ENCODE measurements around the gene CADPS. TPM values are rescaled to one million over a fixed set of nuclear protein-coding genes. Genes with fewer than 3 reads are reported as not detected.

Gene CADPS
- total and polyA plus RNA-seq, 4 donors, result 0.13 to 3.6 (median 0.49) TPM

- peaks cover 0 to 3% (median 0%) of the 10 kb centered on the region in 4 donors for H3K36me3 ChIP-seq (ENCODE audit: control insufficient read depth in 4 of 4, insufficient read depth in 4 of 4, low read length in 4 of 4)
- no peaks in the 10 kb centered on the region for H3K9me3 ChIP-seq (ENCODE audit: control insufficient read depth in 4 of 4, insufficient read depth in 3 of 4, low read length in 3 of 4)
- ATAC-seq (ENCODE audit: insufficient read depth, low FRiP score) (no peak), DNase-seq (peak in 1 of 3 donors; percentile 3)
- no peak overlapping the region for H3K9ac ChIP-seq (ENCODE audit: insufficient read depth in 1 of 2, low read length in 2 of 2)
- peaks cover 0 to 3% (median 0%) of the 10 kb centered on the region in 5 donors for H3K4me1 ChIP-seq (ENCODE audit: control insufficient read depth in 5 of 5, insufficient read depth in 5 of 5, low read length in 5 of 5)
- peaks cover 0 to 4% (median 0%) of the 10 kb centered on the region in 3 donors for H3K27me3 ChIP-seq (ENCODE audit: control insufficient read depth in 3 of 3, insufficient read depth in 3 of 3, low read length in 2 of 3)
- no peak overlapping the region for H3K4me3 ChIP-seq
- no peak overlapping the region for H3K27ac ChIP-seq (ENCODE audit: low read depth in 1 of 2, low read length in 1 of 2)
- 64 to 73% methylated on average over 8 of the region's 8 CpGs for WGBS, 2 donors
- TF ChIP-seq, protein P1, sequence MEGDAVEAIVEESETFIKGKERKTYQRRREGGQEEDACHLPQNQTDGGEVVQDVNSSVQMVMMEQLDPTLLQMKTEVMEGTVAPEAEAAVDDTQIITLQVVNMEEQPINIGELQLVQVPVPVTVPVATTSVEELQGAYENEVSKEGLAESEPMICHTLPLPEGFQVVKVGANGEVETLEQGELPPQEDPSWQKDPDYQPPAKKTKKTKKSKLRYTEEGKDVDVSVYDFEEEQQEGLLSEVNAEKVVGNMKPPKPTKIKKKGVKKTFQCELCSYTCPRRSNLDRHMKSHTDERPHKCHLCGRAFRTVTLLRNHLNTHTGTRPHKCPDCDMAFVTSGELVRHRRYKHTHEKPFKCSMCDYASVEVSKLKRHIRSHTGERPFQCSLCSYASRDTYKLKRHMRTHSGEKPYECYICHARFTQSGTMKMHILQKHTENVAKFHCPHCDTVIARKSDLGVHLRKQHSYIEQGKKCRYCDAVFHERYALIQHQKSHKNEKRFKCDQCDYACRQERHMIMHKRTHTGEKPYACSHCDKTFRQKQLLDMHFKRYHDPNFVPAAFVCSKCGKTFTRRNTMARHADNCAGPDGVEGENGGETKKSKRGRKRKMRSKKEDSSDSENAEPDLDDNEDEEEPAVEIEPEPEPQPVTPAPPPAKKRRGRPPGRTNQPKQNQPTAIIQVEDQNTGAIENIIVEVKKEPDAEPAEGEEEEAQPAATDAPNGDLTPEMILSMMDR (IDR thresholded peaks at IDR 0.05; ENCODE audit: control extremely low read depth, extremely low read depth), result no peak
Measured at GRCh38 chr3:62502315-62503300, 372.6 kb downstream of the CADPS start.

- peaks cover 0 to 3% (median 0%) of the 10 kb centered on the region in 4 donors for H3K36me3 ChIP-seq (ENCODE audit: control insufficient read depth in 4 of 4, insufficient read depth in 4 of 4, low read length in 4 of 4)
- H3K9ac ChIP-seq (ENCODE audit: insufficient read depth in 1 of 2, low read length in 2 of 2), result no peak overlapping the region
- H3K4me3 ChIP-seq, result no peak overlapping the region
- peaks cover 0 to 4% (median 0%) of the 10 kb centered on the region in 3 donors for H3K27me3 ChIP-seq (ENCODE audit: control insufficient read depth in 3 of 3, insufficient read depth in 3 of 3, low read length in 2 of 3)
- TF ChIP-seq, protein P1 (IDR thresholded peaks at IDR 0.05; ENCODE audit: control extremely low read depth, extremely low read depth), result no peak
- 76 to 79% methylated on average over 3 of the region's 3 CpGs for WGBS, 2 donors
- no peak for DNase-seq
- no peak overlapping the region for H3K27ac ChIP-seq (ENCODE audit: low read depth in 1 of 2, low read length in 1 of 2)
- ATAC-seq (ENCODE audit: insufficient read depth, low FRiP score), result no peak
- H3K4me1 ChIP-seq (ENCODE audit: control insufficient read depth in 5 of 5, insufficient read depth in 5 of 5, low read length in 5 of 5), result peaks cover 0 to 3% (median 0%) of the 10 kb centered on the region in 5 donors
- no peaks in the 10 kb centered on the region for H3K9me3 ChIP-seq (ENCODE audit: control insufficient read depth in 4 of 4, insufficient read depth in 3 of 4, low read length in 3 of 4)
Measured at GRCh38 chr3:62501289-62501668, 373.9 kb downstream of the CADPS start.

DNA sequence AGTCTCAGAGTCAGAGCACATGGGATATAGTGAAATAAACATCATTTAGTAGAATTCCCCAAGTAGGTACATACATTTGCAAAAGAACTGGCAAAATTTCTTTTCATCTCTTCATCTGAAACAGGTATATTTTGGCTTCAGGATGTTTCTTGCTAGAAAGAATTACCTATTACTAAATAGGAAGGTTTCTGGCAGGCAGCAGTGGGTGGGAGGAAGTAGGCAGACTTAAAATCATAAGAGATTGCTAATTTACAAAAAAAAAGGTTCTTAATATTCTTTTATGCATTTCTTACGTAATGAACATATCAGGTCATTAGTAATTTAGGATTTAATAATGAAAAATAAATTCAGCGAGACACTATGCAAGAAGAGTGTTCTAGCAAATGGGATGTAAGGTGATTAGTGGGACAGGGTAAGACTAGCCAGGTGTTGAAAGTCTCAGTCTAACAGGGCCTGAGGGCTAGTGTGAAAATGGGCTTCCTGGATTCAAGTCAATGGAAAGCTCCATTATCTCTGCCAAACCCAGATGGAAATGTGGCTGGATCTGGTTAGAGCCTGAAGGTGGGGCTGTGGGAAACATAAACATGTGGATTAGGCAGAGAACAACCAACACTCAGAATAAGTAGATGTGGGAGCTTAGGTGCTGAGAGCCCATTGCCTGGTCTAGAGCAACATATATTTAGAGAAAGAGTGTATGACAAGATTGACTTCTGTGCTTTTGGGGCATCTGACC, 374.5 kb downstream of the CADPS start:
- Histone ChIP-seq H3K9me3 (ENCODE audit: control insufficient read depth in 4 of 4, insufficient read depth in 3 of 4, low read length in 3 of 4) (no peaks in the 10 kb centered on the region), H3K9ac (ENCODE audit: insufficient read depth in 1 of 2, low read length in 2 of 2) (no peak overlapping the region), H3K27ac (ENCODE audit: low read depth in 1 of 2, low read length in 1 of 2) (no peak overlapping the region), H3K4me3 (no peak overlapping the region), H3K27me3 (ENCODE audit: control insufficient read depth in 3 of 3, insufficient read depth in 3 of 3, low read length in 2 of 3) (peaks cover 0 to 4% (median 0%) of the 10 kb centered on the region in 3 donors), H3K36me3 (ENCODE audit: control insufficient read depth in 4 of 4, insufficient read depth in 4 of 4, low read length in 4 of 4) (peaks cover 0 to 3% (median 0%) of the 10 kb centered on the region in 4 donors), H3K4me1 (ENCODE audit: control insufficient read depth in 5 of 5, insufficient read depth in 5 of 5, low read length in 5 of 5) (peaks cover 0 to 3% (median 0%) of the 10 kb centered on the region in 5 donors)
- ATAC-seq (ENCODE audit: insufficient read depth, low FRiP score) (no peak), DNase-seq (no peak)
- 90 to 92% methylated on average over 2 of the region's 2 CpGs for WGBS, 2 donors
- TF ChIP-seq, protein P1 (IDR thresholded peaks at IDR 0.05; ENCODE audit: control extremely low read depth, extremely low read depth), result no peak

All from lung (tissue), 12 donors.